ENCODE data around the gene GRHL3. TPM values are rescaled to one million over a fixed set of nuclear protein-coding genes. Genes with fewer than 3 reads are reported as not detected.

GRHL3 gene
- total RNA-seq, 4 donors from 2014 or later: 0.11 to 0.27 TPM; not detected in 2

DNA sequence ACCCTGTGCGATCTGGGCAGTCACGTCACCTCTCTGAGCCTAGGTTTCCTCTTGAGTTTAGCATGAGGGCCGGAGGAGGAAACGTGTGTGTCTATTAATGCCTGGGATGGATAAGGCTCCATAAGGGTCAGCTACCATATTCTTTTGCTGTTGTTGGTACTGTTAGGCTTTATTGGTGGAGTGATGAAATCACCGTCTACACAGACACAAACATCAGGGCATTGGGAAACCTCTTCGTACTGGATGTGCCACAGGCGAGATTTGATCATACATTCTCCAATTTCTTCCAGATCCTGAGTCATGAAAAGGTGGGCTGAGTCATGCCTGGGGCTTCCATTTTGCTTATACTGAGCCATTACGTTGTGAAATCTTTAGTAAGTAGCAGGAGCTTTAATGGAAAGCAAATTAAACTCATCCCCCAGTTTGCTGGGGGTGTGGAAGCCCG is 24.9 kb upstream of the GRHL3 start:
- Histone ChIP-seq H3K27ac (peak overlapping the region in 2 of 3 donors; percentile 7 to 61), H3K4me1 (peaks cover 11 to 32% of the 10 kb centered on the region in 2 donors), H3K4me3 (replicated peaks in 1 of 3) (no peak overlapping the region), H3K9me3 (no peaks in the 10 kb centered on the region), H3K36me3 (no peaks in the 10 kb centered on the region), H3K27me3 (no peaks in the 10 kb centered on the region)
- no peak for TF ChIP-seq POLR2A (IDR thresholded peaks at IDR 0.05)
- TF ChIP-seq, protein P1, sequence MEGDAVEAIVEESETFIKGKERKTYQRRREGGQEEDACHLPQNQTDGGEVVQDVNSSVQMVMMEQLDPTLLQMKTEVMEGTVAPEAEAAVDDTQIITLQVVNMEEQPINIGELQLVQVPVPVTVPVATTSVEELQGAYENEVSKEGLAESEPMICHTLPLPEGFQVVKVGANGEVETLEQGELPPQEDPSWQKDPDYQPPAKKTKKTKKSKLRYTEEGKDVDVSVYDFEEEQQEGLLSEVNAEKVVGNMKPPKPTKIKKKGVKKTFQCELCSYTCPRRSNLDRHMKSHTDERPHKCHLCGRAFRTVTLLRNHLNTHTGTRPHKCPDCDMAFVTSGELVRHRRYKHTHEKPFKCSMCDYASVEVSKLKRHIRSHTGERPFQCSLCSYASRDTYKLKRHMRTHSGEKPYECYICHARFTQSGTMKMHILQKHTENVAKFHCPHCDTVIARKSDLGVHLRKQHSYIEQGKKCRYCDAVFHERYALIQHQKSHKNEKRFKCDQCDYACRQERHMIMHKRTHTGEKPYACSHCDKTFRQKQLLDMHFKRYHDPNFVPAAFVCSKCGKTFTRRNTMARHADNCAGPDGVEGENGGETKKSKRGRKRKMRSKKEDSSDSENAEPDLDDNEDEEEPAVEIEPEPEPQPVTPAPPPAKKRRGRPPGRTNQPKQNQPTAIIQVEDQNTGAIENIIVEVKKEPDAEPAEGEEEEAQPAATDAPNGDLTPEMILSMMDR (IDR thresholded peaks at IDR 0.05): no peak
- intact Hi-C loops (cut with DNase I): loop anchor here (5.0 kb wide), 1 partner anchor 77 kb away; no protein-coding TSS in a partner anchor
- DNase-seq: no peak
- WGBS, 2 donors: 87 to 91% methylated on average over 9 of the region's 9 CpGs

DNA sequence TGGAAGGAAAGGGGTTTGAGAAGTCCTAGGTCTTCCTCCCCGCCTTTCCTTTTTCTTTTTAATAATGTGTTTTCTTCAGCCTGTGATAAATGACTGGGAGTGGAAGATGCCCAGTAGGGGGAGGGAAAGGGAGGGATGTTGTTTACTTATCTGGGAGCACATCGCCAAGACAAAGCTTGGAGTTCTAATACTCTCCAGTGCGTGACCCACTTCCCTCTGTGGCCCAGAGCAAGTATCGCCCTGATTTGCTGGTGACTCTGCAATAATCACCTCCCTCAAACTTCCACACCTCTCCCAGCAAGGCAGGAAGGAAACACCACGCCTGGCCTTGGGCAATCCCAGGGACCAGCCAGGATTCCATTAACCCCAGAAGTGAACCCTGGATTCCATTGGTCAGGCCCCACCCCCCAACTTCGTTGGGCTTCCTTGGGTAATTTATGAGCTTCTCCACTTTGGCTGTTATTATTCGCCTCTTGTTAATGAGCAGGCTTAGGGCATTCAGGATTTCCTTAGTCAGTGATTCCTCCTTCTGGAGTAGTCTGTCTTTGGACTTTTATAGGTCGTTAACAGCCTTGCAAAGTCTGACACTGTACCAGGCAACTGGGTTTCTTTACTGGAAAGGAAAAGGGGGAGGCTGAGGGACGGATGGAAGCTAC is 24.3 kb upstream of the GRHL3 start:
- Histone ChIP-seq H3K27me3 (no peaks in the 10 kb centered on the region), H3K4me1 (peaks cover 6 to 26% of the 10 kb centered on the region in 2 donors), H3K9me3 (no peaks in the 10 kb centered on the region), H3K4me3 (replicated peaks in 1 of 3) (no peak overlapping the region), H3K36me3 (no peaks in the 10 kb centered on the region), H3K27ac (peak overlapping the region in 2 of 3 donors; percentile 7 to 61)
- 68% methylated on average over 9 of the region's 9 CpGs for WGBS, 2 donors
- intact Hi-C loops (cut with DNase I): loop anchor here (5.0 kb wide), 1 partner anchor 78 kb away; no protein-coding TSS in a partner anchor
- DNase-seq: peak; percentile 28 to 41
- TF ChIP-seq, protein P1 (IDR thresholded peaks at IDR 0.05): no peak
- TF ChIP-seq POLR2A (IDR thresholded peaks at IDR 0.05): no peak

DNA sequence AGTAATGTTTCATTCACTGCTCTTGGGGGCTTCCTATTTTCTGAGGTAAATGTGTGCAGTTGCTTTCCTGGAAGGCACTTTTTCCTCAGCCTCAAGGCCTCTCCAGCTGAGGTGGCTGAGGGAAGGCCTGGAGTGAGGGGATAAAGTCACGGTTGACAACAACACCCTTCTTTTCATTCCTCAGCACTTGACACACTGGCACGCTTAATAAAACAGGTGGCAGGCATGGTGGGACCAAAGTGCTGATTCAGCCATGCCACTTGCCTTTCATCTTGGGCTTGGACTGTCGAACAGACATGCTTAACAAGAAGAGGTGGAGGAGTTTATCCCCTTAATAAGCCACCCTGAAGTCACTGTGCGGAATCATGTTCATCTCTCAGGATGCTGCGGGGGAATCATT is 23.6 kb upstream of the GRHL3 start:
- no peaks in the 10 kb centered on the region for H3K27me3 ChIP-seq
- TF ChIP-seq, protein P1 (IDR thresholded peaks at IDR 0.05): no peak
- TF ChIP-seq POLR2A (IDR thresholded peaks at IDR 0.05): no peak
- WGBS, 2 donors: 50 to 70% methylated on average over 5 of the region's 5 CpGs
- peak overlapping the region in 1 of 3 donors; percentile 61 for H3K27ac ChIP-seq
- H3K4me3 ChIP-seq (replicated peaks in 1 of 3): no peak overlapping the region
- no peaks in the 10 kb centered on the region for H3K36me3 ChIP-seq
- H3K9me3 ChIP-seq: no peaks in the 10 kb centered on the region
- intact Hi-C loops (cut with DNase I): no loop called here
- peak; percentile 17 to 45 for DNase-seq
- H3K4me1 ChIP-seq: peaks cover 6 to 21% of the 10 kb centered on the region in 2 donors

DNA sequence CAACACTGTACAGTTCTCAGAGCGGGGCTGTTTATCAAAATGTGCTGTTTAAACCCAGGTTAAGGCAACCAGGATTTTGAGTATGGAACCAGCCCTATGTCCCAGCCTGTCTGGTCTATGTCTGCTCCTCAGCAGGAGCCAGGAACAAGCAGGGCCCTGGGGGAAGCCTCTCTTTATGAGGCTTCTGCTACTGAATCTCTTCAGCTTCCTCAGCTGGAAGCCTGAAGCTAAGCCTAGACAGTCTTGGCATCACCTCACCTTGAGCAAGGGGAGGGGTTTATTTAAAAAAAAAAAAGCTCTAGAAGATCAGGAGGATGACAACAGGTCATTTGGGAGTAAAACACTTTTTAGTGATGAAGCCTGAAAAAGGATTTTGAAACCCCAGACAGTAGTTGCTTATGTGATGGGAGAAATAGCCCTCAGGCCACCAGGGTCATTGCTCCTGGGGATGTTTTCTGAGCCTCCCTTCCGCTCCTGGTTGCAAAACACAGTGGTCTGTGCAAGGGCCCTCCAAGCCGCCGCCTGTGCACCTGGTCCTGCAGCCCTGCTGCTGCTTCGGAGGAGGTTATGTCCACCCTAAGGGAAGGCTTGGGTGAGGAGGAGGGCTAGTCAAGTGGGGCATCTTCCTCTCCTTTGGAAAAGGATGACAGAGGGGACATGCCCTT is 21.8 kb upstream of the GRHL3 start:
- Histone ChIP-seq H3K9me3 (no peaks in the 10 kb centered on the region), H3K4me1 (peaks cover 18 to 28% of the 10 kb centered on the region in 2 donors), H3K27ac (no peak overlapping the region), H3K27me3 (no peaks in the 10 kb centered on the region), H3K36me3 (no peaks in the 10 kb centered on the region), H3K4me3 (replicated peaks in 1 of 3) (no peak overlapping the region)
- DNase-seq: no peak
- intact Hi-C loops (cut with DNase I): no loop called here
- 96 to 97% methylated on average over 5 of the region's 5 CpGs for WGBS, 2 donors
- TF ChIP-seq, protein P1 (IDR thresholded peaks at IDR 0.05): no peak
- no peak for TF ChIP-seq POLR2A (IDR thresholded peaks at IDR 0.05)

DNA sequence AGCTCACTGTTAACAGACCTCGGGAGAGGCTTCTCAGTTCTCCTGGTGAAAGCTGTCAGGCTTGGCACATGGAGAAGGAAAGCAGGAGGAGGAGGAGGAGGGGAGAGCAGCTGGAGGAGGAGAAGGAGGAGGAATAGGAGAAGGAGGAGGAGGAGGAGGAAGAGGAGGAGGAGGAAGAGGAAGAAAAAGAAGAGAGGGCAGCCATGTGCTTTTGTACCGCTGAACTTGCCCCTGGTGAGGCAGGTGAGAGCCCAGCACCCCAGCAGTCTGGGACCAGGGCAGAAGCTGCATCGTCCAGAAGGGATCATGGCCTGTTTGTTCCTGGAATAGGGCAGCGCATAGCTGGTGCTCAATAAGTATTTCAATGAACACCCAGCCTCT is 21.3 kb upstream of the GRHL3 start:
- no peaks in the 10 kb centered on the region for H3K27me3 ChIP-seq
- no peak for DNase-seq
- H3K9me3 ChIP-seq: no peaks in the 10 kb centered on the region
- H3K27ac ChIP-seq: no peak overlapping the region
- H3K36me3 ChIP-seq: no peaks in the 10 kb centered on the region
- 85 to 95% methylated on average over 4 of the region's 4 CpGs for WGBS, 2 donors
- peaks cover 19 to 28% of the 10 kb centered on the region in 2 donors for H3K4me1 ChIP-seq
- intact Hi-C loops (cut with DNase I): no loop called here
- no peak overlapping the region for H3K4me3 ChIP-seq (replicated peaks in 1 of 3)
- TF ChIP-seq, protein P1 (IDR thresholded peaks at IDR 0.05): no peak
- TF ChIP-seq POLR2A (IDR thresholded peaks at IDR 0.05): no peak

Measured in thyroid gland (tissue), 4 donors.